Stimulated activated CD4-positive, alpha-beta T cell treated with anti-CD3 and anti-CD28 coated beads, TNF-alpha, amount 100 ng/mL, for 24 hours (primary cell): ENCODE data around the gene ASF1B.
A peak's percentile ranks its signal among the peaks of the same experiment; 100 is the strongest.

ENCODE experiments used
- DNase-seq, 3 experiments: peaks; one replicate each; pipeline ENCODE4 v3.0.0-alpha.2; 2020; ENCODE audit warnings: low read depth in 3 of 3

ASF1B gene

DNA sequence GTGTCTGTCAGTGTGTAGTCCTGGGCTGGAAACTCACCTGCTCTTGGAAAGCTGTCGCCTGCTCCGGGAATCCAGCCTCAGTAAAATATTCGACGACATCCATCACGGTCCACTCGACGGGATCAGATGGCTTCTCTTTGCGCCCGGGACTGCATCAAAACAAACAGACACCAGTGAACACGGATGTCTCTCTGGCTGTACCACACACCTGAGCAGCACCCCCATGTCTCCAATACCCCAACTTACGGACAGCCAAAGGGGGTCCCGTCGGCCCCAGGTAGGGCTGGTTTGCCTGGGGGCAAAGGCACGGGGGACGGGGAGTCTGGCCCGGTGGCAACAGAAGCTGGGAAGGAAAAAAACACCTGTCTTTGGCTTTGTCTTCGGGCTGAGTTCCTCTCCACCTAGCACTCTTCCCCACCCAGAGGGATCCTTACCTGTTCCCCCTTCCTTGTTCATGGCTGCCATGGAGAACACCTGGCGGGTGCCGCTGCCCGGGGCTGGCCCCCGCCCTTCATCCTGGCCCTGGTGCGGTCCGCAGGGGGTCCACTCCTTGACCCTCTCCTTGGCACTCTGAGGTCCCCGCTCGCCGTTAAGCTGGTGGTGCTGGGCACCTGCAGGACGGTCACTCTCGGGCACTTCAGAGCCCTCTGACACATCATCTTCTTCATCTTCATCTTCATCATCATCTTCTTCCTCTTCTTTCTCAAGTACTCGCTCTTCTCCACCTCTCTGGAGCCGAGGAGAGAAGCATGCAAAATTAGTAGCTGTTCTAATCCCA lies 47.6 kb downstream of the ASF1B start:
- DNase-seq: no peak

DNA sequence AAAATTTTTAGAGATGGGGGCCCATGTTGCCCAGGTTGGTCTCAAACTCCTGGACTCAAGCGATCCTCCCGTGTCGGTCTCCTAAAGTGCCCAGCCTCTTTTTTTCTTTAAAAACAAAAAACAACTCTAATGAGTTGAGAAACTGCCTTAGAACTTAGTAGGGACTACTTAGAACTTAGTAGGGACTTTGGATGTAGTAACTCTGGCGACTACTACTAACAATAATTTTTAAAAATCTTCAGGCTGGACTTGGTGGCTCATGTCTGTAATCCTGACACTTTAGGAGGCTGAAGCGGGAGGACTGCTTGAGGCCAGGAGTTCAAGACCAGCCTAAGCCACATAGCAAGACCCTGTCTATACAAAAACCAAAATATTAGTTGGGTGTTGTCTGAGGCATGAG lies 50.3 kb downstream of the ASF1B start:
- DNase-seq: no peak

DNA sequence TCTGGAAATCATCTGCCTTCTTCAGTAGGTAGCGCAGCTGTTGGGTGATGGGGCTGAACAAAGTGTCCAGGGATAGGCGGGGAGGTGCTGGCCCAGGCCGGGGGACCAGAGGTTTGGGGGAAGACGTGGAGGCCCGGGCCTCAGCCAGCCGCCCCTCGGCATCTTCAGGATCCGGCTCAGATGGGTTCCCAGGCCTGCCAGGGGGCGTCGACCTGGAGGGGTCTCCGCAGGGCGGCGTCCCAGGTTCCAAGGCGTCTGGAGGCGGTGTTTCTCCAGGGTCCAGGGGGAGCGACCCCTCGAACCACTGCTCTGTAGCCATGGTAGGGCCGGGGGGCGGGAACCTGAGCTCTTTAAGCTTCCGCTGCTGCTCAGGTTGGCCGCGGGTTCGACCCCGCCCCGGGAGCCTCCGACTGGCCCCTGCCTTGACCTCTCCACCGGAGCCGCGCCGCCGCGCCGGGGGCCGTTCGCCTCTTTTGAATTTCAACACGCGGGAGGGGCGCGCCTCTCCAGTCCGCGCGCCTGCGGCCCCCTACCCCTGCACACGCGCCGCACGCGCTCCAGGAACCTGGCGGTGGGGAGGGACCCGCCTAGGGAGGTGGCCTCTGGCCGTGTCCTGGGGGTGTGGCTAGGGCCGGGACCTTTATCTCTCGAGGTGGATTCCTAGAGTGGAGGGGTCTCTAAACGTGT lies 50.9 kb downstream of the ASF1B start, which contains the start of gene C19orf67:
Gene C19orf67 (minus strand): TSS at position 475 of the 687 bp plus-strand sequence. CDS start 156 bp downstream, at position 319.
- no peak for DNase-seq

DNA sequence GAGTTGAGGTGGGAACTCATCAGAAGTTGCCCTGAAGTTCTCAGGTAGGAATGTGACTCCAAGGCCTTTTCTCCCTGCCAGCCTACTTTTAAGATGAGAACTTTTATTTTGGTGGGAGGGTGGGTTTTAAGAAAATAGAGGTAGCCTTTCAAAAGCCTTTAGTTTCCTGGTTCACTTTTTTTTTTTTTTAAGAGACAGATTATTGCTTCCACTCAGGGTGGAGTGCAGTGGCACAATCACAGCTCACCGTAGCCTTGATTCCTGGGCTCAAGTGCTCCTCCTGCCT lies 53.8 kb downstream of the ASF1B start:
- DNase-seq: no peak

DNA sequence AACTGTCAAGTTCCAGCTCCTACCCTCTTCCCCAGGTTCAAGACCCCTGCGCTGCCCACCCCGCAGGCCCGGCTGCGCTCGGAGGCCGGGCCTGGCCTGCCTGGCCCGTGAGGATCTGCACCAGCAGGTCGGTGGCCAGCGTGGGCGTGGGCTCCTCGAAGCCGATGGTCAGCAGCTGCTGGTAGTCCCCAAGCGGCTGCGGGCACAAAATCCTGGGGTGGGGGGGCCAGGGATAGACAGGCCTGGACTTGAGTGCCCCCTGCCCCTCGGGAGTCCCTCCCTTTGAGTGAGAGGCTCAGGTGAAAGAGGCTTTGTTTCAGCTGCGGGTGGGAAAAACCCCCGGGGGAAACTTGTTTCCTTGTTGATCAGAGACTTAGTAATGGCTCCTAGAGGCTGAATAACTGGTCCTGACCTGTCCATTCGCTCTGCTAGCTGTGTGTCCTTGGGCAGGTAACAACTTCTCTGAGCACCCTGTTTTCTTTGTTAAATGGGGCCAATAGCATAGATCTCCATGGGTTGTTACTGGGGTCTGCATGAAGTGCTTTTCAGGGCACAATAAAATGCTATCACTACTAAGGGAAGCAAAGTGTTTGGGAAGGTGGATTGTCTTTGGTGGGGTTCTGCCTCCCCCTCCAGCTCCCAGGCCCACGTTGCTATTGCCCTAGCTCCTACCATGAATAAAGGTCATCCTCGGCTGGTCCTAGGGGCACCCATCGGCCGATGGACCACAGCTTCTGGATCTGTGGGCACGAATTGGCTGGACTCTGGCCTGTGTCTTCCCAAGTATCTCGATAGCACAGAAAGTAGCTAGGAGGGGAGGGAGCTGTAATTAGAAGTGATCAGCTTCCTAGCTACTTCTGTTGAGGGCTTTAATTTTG lies 54.4 kb downstream of the ASF1B start:
- peak in 1 of 3 experiments; percentile 19 for DNase-seq

DNA sequence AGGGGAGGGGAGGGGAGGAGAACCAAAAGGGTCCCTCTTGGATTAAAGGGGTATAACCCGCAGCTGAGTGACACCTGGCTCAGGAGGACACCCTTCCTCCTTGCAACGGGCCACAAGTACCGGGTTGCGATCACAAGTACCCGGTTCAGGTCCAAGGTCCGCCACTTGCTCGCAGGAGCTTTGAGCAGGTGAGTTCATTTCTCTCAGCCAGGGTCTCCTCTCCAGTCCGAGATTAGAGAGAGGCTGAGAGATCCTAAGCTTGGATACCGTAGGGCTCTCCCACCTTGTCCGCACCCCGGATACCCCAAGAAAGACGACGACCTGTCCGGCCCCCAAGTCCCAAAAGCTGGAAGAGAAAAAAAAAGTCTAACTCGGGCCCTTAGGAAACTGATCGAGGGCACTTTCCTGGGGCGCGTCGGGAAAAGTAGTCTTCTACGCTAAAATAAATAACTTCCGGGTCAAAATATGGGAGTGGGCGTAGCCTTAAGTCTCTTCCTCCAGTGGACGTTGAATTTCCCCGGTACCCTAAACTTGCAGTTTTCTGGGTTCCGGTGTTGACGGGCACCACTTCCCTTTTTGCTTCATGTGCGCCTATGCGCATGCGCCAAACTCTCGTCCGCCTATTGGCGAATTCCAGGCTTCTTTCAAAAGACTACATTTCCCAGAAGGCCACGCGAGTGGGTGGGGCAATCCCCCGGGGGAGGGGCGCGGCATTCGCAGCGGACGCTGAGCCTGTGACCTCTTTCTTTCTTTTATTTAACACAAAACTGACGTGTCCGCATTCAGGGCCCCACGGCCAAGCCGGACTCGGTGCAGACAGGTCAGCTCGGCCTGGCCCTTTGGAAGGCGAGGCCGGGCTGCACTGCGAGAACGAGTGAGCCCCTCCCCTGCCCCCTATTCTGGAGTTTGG lies 55.2 kb downstream of the ASF1B start:
- peak; percentile 97 to 100 (median 99) for DNase-seq

DNA sequence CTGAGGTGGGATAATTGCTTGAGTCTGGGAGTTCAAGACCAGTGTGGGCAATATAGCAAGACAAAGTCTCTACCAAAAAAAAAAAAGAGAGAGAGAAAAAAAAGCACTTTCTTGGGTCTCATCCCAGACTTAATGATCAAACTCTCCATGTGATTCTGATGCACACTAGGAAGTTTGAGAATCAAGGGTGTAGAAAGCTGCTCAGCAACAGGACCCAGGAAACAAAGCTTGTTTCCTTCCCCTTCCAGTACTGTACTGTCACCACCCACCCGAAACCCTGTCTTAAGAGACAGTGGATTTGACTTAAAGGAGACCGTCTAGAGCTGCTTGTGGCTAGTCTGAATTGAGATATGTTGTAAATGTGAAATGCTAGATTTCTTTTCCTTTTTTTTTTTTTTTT lies 58.0 kb downstream of the ASF1B start:
- DNase-seq: no peak

DNA sequence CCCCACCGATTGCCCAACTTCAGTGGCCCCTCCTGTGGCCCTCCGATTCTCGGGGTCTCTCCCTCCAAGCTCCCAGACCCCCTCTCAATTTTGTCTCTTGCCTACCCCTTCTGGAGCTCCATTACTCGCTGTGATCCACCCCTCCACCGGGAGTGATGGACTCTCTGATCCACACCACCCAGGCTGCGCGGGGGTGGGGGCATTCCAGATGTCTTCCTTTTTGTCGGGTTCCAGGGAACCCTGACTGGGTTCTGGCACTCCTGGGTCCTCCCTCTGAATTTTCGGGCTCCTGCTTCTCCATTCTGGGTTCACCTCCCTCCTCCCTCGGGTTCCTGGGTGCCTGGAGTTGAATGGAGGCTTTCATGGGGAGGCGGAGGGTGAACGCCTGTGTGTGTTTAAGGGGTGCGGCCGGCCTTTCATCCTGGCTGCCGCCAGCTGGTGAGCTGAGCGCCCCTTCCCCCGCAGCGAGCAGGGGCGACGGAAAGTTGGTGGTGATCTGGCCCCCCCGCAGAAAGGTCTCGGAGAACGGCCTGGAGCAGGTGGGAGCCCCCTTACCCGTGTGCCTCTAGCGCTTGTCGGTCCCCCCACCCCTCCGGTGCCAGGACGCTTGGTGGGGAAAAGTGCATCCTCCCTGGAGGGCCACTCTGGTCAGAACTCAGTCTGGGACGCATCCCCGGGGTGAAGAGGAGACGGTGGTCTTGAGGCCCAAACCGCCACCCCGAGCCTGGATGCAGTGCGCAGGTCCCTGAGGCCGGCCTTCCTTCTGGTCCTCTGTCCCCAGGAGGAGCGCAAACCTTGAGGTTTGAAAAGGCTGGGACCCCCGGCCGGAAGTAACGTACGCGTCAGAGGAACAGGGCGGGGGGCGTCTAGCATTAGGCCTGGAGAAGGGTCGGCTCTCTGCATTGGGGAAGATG lies 62.2 kb downstream of the ASF1B start:
- DNase-seq: peak in 1 of 3 experiments; percentile 40

DNA sequence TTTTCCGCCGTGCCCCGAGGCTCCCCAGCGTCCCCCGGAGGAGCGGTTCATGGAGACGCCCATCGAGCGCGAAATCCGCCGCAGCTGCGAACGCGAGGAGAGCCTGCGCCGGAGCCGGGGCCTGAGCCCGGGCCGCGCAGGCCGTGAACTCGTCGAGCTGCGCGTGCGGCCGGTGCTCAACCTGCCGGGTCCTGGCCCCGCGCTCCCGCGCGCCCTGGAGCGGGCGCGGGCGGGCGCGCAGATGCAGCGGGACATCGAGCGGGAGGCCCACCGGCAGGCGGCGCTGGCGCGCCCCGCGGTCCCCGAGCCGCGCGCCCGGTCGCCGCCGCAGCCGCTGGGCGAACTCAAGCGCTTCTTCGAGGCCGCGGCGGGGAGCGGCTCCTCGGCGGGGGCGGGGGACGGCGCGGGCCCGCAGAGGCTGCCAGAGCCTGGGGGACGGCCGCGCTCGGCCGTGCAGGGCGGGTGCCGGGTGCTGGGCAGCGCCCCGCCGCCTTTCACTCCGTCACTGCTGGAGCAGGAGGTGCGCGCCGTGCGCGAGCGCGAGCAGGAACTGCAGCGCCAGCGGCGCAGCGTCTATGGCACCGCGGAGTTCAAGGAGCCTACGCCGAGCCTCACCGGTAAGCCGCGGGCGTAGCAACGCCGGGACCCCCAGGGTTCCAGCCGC lies 63.0 kb downstream of the ASF1B start:
- peak in 2 of 3 experiments; percentile 59 to 73 for DNase-seq

DNA sequence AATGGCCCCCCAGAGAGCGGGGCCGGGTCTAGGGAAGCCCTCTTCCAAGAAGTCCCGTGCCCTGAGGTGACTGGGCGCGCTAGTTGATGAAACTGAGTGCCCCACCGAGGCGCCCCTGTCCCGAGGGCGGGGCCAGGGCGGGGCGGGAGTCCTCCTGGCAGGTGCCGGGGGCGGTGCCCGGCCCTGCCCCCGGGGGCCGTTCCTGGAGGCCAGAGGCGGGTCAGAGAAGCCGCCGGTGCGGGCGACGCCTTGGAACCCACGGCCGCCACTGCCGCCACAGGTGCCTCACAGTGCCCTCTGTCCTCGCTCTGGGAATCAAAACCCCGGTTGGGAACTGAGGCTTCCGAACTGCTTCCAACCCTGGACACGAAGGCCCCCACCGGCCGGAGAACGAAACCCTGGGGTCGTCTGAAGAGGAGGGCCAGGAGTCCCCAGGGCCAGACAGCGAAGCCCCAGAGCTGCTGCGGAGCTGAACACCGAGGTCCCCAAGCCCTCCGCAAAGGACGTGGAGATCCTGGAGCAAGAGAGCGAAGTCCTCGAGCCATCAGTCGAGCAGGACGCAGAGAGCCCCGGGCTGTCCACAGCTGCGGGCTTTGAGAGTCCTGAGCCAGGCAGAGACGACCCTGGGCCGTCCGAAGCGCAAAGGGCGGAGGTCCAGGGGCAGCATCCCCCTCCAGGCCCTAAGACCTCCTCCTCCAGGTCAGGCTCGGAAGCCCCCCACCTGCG lies 63.7 kb downstream of the ASF1B start, which contains the start of gene MISP3:
Gene MISP3 (plus strand): TSS at position 252 of the 726 bp plus-strand sequence. CDS start 524 bp downstream, outside the sequence.
- DNase-seq: peak in 1 of 3 experiments; percentile 55

DNA sequence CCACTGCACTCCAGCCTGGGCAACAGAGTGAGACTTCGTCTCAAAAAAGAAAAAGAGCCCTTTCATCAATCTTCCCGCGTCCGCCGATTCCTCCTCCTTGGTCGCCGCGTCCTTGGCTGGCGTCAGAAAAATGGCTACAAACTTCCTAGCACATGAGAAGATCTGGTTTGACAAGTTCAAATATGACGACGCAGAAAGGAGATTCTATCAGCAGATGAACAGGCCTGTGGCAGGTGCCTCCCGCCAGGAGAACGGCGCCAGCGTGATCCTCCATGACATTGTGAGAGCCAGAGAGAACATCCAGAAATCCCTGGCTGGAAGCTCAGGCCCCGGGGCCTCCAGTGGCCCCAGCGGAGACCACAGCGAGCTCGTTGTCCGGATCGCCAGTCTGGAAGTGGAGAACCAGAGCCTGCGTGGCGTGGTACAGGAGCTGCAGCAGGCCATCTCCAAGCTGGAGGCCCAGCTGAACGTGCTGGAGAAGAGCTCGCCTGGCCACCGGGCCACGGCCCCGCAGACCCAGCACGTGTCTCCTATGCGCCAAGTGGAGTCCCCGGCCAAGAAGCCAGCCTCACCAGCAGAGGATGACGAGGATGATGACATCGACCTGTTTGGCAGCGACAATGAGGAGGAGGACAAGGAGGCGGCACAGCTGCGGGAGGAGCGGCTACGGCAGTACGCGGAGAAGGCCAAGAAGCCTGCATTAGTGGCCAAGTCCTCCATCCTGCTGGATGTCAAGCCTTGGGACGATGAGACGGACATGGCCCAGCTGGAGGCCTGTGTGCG lies 65.9 kb downstream of the ASF1B start:
- DNase-seq: no peak
